Fibroblast of lung (primary cell): ENCODE measurements around the gene MLLT10.

ENCODE experiments used
- CTCF ChIP-seq, 2 donors: IDR thresholded peaks in 1 of 2; conservative IDR thresholded peaks in 1 of 2; 1 replicate in 1 of 2; 2 replicates in 1 of 2; pipeline ENCODE4 v1.5.1; 2011 to 2012; ENCODE audit warnings: low read length in 2 of 2, control low read depth in 1 of 2, inconsistent platforms in 1 of 2, low read depth in 1 of 2, mild to moderate bottlenecking in 1 of 2
- EZH2 ChIP-seq: IDR thresholded peaks from 2 replicates; pipeline ENCODE4 v1.5.1; 2012; ENCODE audit warnings: low read length, control low read depth, mild to moderate bottlenecking; ENCODE audit errors: missing control alignments

GRCh38 chr10:21694631-21695030 lies 160.6 kb downstream of the MLLT10 start:
- no peak for TF ChIP-seq CTCF (conservative IDR thresholded peaks at IDR 0.05 in 1 of 2, IDR thresholded peaks at IDR 0.05 in 1 of 2; ENCODE audit: low read depth in 1 of 2, low read length in 2 of 2)
- TF ChIP-seq EZH2: no peak
